K562 (cell line): ENCODE results near the gene U2SURP. TPM values are rescaled to one million over a fixed set of nuclear protein-coding genes. Genes with fewer than 3 reads are reported as not detected.

Experiments
- ATF4 ChIP-seq: fragments of 450-650 bp; formaldehyde crosslinking; IDR thresholded peaks from 2 replicates; pipeline ENCODE4 v1.4.0; 2022; ENCODE audit warnings: mild to moderate bottlenecking, moderate library complexity
- BCL6 ChIP-seq: fragments of 250-450 bp; sonication (Bioruptor Pico); IDR thresholded peaks from 2 replicates; pipeline ENCODE4 v1.4.0; 2020
- CREBBP ChIP-seq: IDR thresholded peaks from one replicate; pipeline ENCODE4 v1.6.1; 2012; ENCODE audit warnings: low read depth, mild to moderate bottlenecking, control low read depth, inconsistent platforms, low read length
- E2F3 ChIP-seq: fragments of 250-450 bp; sonication (Bioruptor Pico); IDR thresholded peaks from 2 replicates; pipeline ENCODE4 v1.4.0; 2020; ENCODE audit warnings: mild to moderate bottlenecking
- EP400 ChIP-seq: fragments of 450-650 bp; IDR thresholded peaks from 2 replicates; pipeline ENCODE4 v1.6.1; 2017; ENCODE audit warnings: antibody characterized with exemption, mild to moderate bottlenecking, moderate library complexity
- FOXK2 ChIP-seq, 2 experiments: fragments of 450-650 bp; IDR thresholded peaks in 1 of 2; conservative IDR thresholded peaks in 1 of 2; 2 replicates each; pipeline ENCODE4 v1.6.1; 2016; ENCODE audit warnings: low read depth in 2 of 2, mild to moderate bottlenecking in 1 of 2
- FOXP4 ChIP-seq: sonication (generic); formaldehyde crosslinking; IDR thresholded peaks from 2 replicates; pipeline ENCODE4 v1.8.0; 2022; ENCODE audit warnings: mild to moderate bottlenecking, missing genetic modification reagents, borderline replicate concordance
- GATA2 ChIP-seq: sonication (generic); formaldehyde crosslinking; IDR thresholded peaks from 2 replicates; pipeline ENCODE4 v1.4.0; 2020; ENCODE audit warnings: mild to moderate bottlenecking, missing genetic modification reagents
- GATAD2A ChIP-seq: fragments of 450-650 bp; IDR thresholded peaks from 2 replicates; pipeline ENCODE4 v1.6.1; 2017
- KLF6 ChIP-seq: fragments of 250-450 bp; sonication (Bioruptor Pico); IDR thresholded peaks from 2 replicates; pipeline ENCODE4 v1.4.0; 2020; ENCODE audit warnings: mild to moderate bottlenecking, moderate library complexity, borderline replicate concordance
- PCBP1 ChIP-seq: fragments of 200-400 bp; formaldehyde crosslinking; IDR thresholded peaks from 2 replicates; pipeline ENCODE4 v1.6.1; 2018; ENCODE audit warnings: mild to moderate bottlenecking, low read depth, low read length; ENCODE audit not compliant: poor library complexity, severe bottlenecking
- POLR2B ChIP-seq: fragments of 450-650 bp; IDR thresholded peaks from 2 replicates; pipeline ENCODE4 v1.6.1; 2018; ENCODE audit warnings: low read depth; ENCODE audit not compliant: partially characterized antibody
- POLR3A ChIP-seq: IDR thresholded peaks from 2 replicates; pipeline ENCODE4 v1.6.1; 2011; ENCODE audit warnings: borderline replicate concordance, mild to moderate bottlenecking, moderate library complexity; ENCODE audit not compliant: insufficient read length, insufficient read depth; ENCODE audit errors: extremely low read depth
- RFX1 ChIP-seq: fragments of 450-650 bp; IDR thresholded peaks from 2 replicates; pipeline ENCODE4 v1.6.1; 2016; ENCODE audit warnings: mild to moderate bottlenecking, moderate library complexity
- SMARCC2 ChIP-seq: fragments of 450-650 bp; IDR thresholded peaks from 2 replicates; pipeline ENCODE4 v1.6.1; 2017; ENCODE audit warnings: antibody characterized with exemption, moderate library complexity, mild to moderate bottlenecking, low read depth
- SRSF1 ChIP-seq: fragments of 200-400 bp; formaldehyde crosslinking; IDR thresholded peaks from 2 replicates; pipeline ENCODE4 v1.6.1; 2017; ENCODE audit warnings: mild to moderate bottlenecking, low read depth, low read length, moderate library complexity
- THAP7 ChIP-seq: fragments of 250-450 bp; sonication (Bioruptor Pico); IDR thresholded peaks from 2 replicates; pipeline ENCODE4 v1.5.0; 2021
- ZBTB26 ChIP-seq: fragments of 450-650 bp; formaldehyde crosslinking; IDR thresholded peaks from 2 replicates; pipeline ENCODE4 v1.4.0; 2022; ENCODE audit warnings: missing genetic modification characterization
- ZBTB8A ChIP-seq: fragments of 450-650 bp; IDR thresholded peaks from 2 replicates; pipeline ENCODE4 v1.6.1; 2018; ENCODE audit warnings: mild to moderate bottlenecking, moderate library complexity; ENCODE audit not compliant: partially characterized antibody
- ZNF121 ChIP-seq: sonication (generic); formaldehyde crosslinking; conservative IDR thresholded peaks from 2 replicates; pipeline ENCODE4 v1.8.0; 2022; ENCODE audit warnings: missing genetic modification reagents
- ZNF277 ChIP-seq: fragments of 250-450 bp; sonication (Bioruptor Pico); IDR thresholded peaks from 2 replicates; pipeline ENCODE4 v1.8.0; 2022; ENCODE audit warnings: inconsistent platforms, mild to moderate bottlenecking, moderate library complexity, borderline replicate concordance
- polyA plus RNA-seq, 8 experiments: library from polyadenylated mRNA; depleted of rRNA in 4 of 8; stranded (reverse) in 5 of 8; unstranded in 3 of 8; fragments of >200 nt; fragmentation: Nextera tagmentation in 2 of 8; fragmentation: Illumina TruSeq in 1 of 8; extraction: Ambion mirVana in 2 of 8; extraction: Trizol in 1 of 8; gene quantifications; 2 replicates each; pipeline versions ENCODE4 v1.2.1 to v1.2.3, GENCODE V29; 2011 to 2014; ENCODE audit warnings: inconsistent platforms in 1 of 8, missing spikeins in 1 of 8
- total RNA-seq, 7 experiments: library from RNA; depleted of rRNA in 6 of 7; stranded (reverse); fragments of >200 nt in 6 of 7; fragmentation: Illumina TruSeq in 2 of 7; extraction: Trizol in 2 of 7; gene quantifications; 2 replicates each; pipeline versions ENCODE4 v1.2.1 to v1.2.3, GENCODE V29; 2011 to 2021; ENCODE audit warnings: low replicate concordance in 1 of 7

The U2SURP gene
- total and polyA plus RNA-seq, 9 of the 15 experiments (the other 6 are each of a cell fraction or from before 2014, with no cell fraction given), result 128 to 322 (median 191) TPM

- TF ChIP-seq FOXK2 (conservative IDR thresholded peaks at IDR 0.05 in 1 of 2, IDR thresholded peaks at IDR 0.05 in 1 of 2; ENCODE audit: low read depth in 2 of 2) (peak; percentile 59 to 79), ATF4 (CRISPR knock-in tag) (peak; percentile 24; the same call in 1 of the 2 replicates), CREBBP (no peak), POLR2B (no peak), KLF6 (CRISPR knock-in tag) (peak; percentile 86), THAP7 (CRISPR knock-in tag) (no peak), POLR3A (no peak), SRSF1 (no peak), BCL6 (CRISPR knock-in tag) (peak; percentile 10; the same call in 1 of the 2 replicates), PCBP1 (no peak), ZNF277 (CRISPR knock-in tag) (no peak), RFX1 (no peak), EP400 (peak; percentile 78), ZBTB26 (CRISPR knock-in tag) (no peak), SMARCC2 (peak; percentile 92), GATAD2A (peak; percentile 45; the same call in 1 of the 2 replicates), ZNF121 (CRISPR knock-in tag) (no peak), FOXP4 (no peak), ZBTB8A (no peak), GATA2 (CRISPR knock-in tag) (peak; percentile 100), E2F3 (peak; percentile 63)
Measured at GRCh38 chr3:143084856-143085731, 83.7 kb downstream of the U2SURP start (continued).
